MM.1S (cell line): Measurements from ENCODE around the gene CACNA1I.

Experiments
- DNase-seq: peaks from one replicate; pipeline ENCODE4 v3.0.0-alpha.2; 2015
- H2AFZ ChIP-seq: fragments of 300-600 bp; sonication (generic); 2 replicates; pipeline ENCODE4 v1.6.0; 2016; ENCODE audit warnings: antibody characterized with exemption, low read length
- H3F3A ChIP-seq: fragments of 300-600 bp; sonication (generic); 2 replicates; pipeline ENCODE4 v1.6.1; 2016; ENCODE audit warnings: mild to moderate bottlenecking, antibody characterized with exemption, low read length, moderate library complexity, mixed read lengths; ENCODE audit not compliant: insufficient read depth
- H3K27ac ChIP-seq: fragments of 300-600 bp; sonication (generic); 2 replicates; pipeline ENCODE4 v1.5.1; 2016; ENCODE audit warnings: mild to moderate bottlenecking, low read length
- H3K27me3 ChIP-seq: fragments of 300-600 bp; sonication (generic); replicated peaks from 2 replicates; pipeline ENCODE4 v1.6.0; 2016; ENCODE audit warnings: low read length; ENCODE audit not compliant: insufficient read depth
- H3K36me3 ChIP-seq: fragments of 300-600 bp; sonication (generic); replicated peaks from 2 replicates; pipeline ENCODE4 v1.6.1; 2016; ENCODE audit warnings: mild to moderate bottlenecking, low read length, mixed read lengths; ENCODE audit not compliant: insufficient read depth
- H3K4me1 ChIP-seq: fragments of 300-600 bp; sonication (generic); 2 replicates; pipeline ENCODE4 v1.6.1; 2016; ENCODE audit warnings: low read length, mixed read lengths
- H3K4me2 ChIP-seq: fragments of 300-600 bp; sonication (generic); 2 replicates; pipeline ENCODE4 v1.6.0; 2016; ENCODE audit warnings: low read depth, low read length
- H3K4me3 ChIP-seq: fragments of 300-600 bp; sonication (generic); 2 replicates; pipeline ENCODE4 v1.5.1; 2016; ENCODE audit warnings: low read length, mixed read lengths
- H3K79me2 ChIP-seq: fragments of 300-600 bp; sonication (generic); 2 replicates; pipeline ENCODE4 v1.6.1; 2016; ENCODE audit warnings: mixed run types, low read length, mixed read lengths
- H3K9ac ChIP-seq: fragments of 300-600 bp; sonication (generic); 2 replicates; pipeline ENCODE4 v1.6.1; 2016; ENCODE audit warnings: low read length, mixed read lengths
- H3K9me2 ChIP-seq: fragments of 300-600 bp; sonication (generic); replicated peaks from 2 replicates; pipeline ENCODE4 v1.6.1; 2016; ENCODE audit warnings: mild to moderate bottlenecking, low read length, mixed read lengths; ENCODE audit not compliant: insufficient read depth
- H3K9me3 ChIP-seq: fragments of 300-600 bp; sonication (generic); replicated peaks from 2 replicates; pipeline ENCODE4 v1.6.1; 2016; ENCODE audit warnings: mild to moderate bottlenecking, low read length, mixed read lengths; ENCODE audit not compliant: insufficient read depth
- H4K20me1 ChIP-seq: fragments of 300-600 bp; sonication (generic); 2 replicates; pipeline ENCODE4 v1.6.1; 2016; ENCODE audit warnings: mild to moderate bottlenecking, low read length, moderate library complexity, mixed read lengths; ENCODE audit not compliant: insufficient read depth
- EZH2 ChIP-seq: fragments of 300-600 bp; sonication (generic); optimal IDR thresholded peaks from 2 replicates; pipeline ENCODE3; 2017; ENCODE audit warnings: low read depth, mild to moderate bottlenecking, antibody characterized with exemption, low read length, mixed read lengths
- EZH2phosphoT487 ChIP-seq: fragments of 300-600 bp; sonication (generic); IDR thresholded peaks from 2 replicates; pipeline ENCODE4 v1.6.1; 2018; ENCODE audit warnings: antibody characterized with exemption, low read length
- TF ChIP-seq, protein P1 (sequence below): fragments of 300-600 bp; sonication (generic); IDR thresholded peaks from 2 replicates; pipeline ENCODE4 v1.5.1; 2016; ENCODE audit warnings: antibody characterized with exemption, low read length, mixed read lengths

CACNA1I gene

DNA sequence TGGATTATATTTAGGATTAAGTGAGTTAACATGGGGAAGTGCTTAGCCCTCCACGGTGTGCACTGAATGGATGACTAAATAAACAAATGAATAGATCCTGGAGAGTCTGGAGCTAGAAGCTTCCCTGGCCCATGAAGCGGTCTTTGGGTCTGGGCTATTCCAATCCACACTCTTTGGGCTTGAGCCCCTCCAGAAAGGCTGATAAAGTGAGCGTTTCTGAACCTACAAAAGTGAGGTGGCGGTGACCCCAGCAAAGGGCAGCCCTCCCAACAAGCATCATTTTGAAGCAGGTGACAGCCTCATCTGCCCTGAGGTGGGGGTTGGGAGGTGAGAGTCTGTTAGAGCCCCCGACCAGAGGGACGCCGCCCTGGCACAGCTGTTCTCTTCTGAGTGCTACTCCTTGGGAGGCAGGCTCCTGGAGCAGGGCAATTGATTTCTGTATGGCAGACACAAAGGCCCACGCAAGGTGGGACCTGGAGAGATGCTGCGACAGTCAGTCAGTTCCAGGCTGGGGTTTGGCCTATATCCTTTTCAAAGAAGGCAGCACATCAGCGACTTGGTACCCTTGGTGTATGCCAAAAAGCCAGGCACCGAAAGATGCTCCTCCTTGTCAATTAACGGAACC, 157.8 kb downstream of the CACNA1I start:
- Histone ChIP-seq H3F3A (no peaks in the 10 kb centered on the region), H3K36me3 (no peaks in the 10 kb centered on the region), H3K9me2 (no peaks in the 10 kb centered on the region), H3K4me3 (no peak overlapping the region), H3K27ac (no peak overlapping the region), H3K9me3 (no peaks in the 10 kb centered on the region), H3K4me1 (no peaks in the 10 kb centered on the region), H2AFZ (no peak overlapping the region), H3K9ac (no peak overlapping the region), H3K4me2 (no peak overlapping the region), H3K79me2 (no peaks in the 10 kb centered on the region), H3K27me3 (peaks cover 21% of the 10 kb centered on the region; the same call in 1 of the 2 replicates), H4K20me1 (no peaks in the 10 kb centered on the region)
- TF ChIP-seq, protein P1, sequence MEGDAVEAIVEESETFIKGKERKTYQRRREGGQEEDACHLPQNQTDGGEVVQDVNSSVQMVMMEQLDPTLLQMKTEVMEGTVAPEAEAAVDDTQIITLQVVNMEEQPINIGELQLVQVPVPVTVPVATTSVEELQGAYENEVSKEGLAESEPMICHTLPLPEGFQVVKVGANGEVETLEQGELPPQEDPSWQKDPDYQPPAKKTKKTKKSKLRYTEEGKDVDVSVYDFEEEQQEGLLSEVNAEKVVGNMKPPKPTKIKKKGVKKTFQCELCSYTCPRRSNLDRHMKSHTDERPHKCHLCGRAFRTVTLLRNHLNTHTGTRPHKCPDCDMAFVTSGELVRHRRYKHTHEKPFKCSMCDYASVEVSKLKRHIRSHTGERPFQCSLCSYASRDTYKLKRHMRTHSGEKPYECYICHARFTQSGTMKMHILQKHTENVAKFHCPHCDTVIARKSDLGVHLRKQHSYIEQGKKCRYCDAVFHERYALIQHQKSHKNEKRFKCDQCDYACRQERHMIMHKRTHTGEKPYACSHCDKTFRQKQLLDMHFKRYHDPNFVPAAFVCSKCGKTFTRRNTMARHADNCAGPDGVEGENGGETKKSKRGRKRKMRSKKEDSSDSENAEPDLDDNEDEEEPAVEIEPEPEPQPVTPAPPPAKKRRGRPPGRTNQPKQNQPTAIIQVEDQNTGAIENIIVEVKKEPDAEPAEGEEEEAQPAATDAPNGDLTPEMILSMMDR, result no peak
- TF ChIP-seq EZH2phosphoT487 (no peak), EZH2 (no peak)
- no peak for DNase-seq

DNA sequence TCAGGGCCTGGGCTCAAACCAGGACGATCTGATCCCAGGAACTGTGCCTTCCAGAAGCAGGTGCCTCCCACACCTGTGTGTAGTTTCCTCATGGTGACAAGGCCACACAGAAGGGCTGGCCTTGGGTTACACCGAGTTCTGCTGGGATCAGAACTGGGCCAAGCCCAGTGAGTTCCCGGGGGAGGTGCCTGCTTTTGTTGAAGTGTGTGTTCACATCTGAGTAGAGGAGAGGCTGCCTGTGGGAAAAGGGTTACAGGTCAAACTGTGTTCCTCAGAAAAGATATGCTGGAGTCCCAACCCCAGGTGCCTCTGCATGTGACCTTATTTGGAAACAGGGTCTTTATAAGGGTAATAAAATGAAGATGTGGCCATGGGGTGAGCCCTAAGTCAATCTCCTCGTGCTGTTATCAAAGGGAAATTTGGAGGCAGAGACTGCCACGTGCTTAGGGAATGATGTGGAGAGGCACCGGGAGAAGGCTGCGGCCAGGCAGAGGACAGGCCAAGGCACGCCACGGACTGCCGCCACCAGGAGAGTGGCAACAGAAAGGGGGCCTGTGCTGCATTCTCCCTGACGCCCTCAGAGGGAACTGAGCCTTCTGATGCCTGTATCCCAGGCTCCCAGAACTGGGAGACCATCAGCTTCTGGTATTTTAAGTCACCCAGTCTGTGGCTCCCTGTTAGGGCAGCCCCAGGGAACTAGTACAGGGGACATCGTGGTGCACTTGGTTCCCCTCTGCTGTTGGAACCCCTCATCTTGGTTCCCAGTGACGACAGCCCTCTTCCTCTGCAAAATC, 158.8 kb downstream of the CACNA1I start:
- no peaks in the 10 kb centered on the region for H4K20me1 ChIP-seq
- no peak overlapping the region for H3K9ac ChIP-seq
- no peaks in the 10 kb centered on the region for H3K36me3 ChIP-seq
- no peak overlapping the region for H3K27ac ChIP-seq
- no peak overlapping the region for H2AFZ ChIP-seq
- no peaks in the 10 kb centered on the region for H3F3A ChIP-seq
- no peak overlapping the region for H3K4me2 ChIP-seq
- peaks cover 19% of the 10 kb centered on the region; the same call in 1 of the 2 replicates for H3K27me3 ChIP-seq
- no peaks in the 10 kb centered on the region for H3K9me3 ChIP-seq
- H3K4me3 ChIP-seq, result no peak overlapping the region
- DNase-seq, result no peak
- TF ChIP-seq, protein P1, result no peak
- TF ChIP-seq EZH2phosphoT487 (no peak), EZH2 (no peak)
- H3K4me1 ChIP-seq, result no peaks in the 10 kb centered on the region
- H3K9me2 ChIP-seq, result no peaks in the 10 kb centered on the region
- H3K79me2 ChIP-seq, result no peaks in the 10 kb centered on the region

GRCh38 chr22:39731481-39731880, 160.9 kb downstream of the CACNA1I start:
- DNase-seq, result no peak
- Histone ChIP-seq H3K79me2 (no peaks in the 10 kb centered on the region), H3K9me2 (no peaks in the 10 kb centered on the region), H3K9ac (no peak overlapping the region), H4K20me1 (no peaks in the 10 kb centered on the region), H3K9me3 (no peaks in the 10 kb centered on the region), H3F3A (no peaks in the 10 kb centered on the region), H2AFZ (no peak overlapping the region), H3K36me3 (no peaks in the 10 kb centered on the region), H3K4me3 (no peak overlapping the region), H3K27me3 (peaks cover 15% of the 10 kb centered on the region; the same call in 1 of the 2 replicates), H3K4me1 (no peaks in the 10 kb centered on the region), H3K27ac (no peak overlapping the region), H3K4me2 (no peak overlapping the region)
- TF ChIP-seq EZH2, result no peak
- no peak for TF ChIP-seq EZH2phosphoT487
- TF ChIP-seq, protein P1, result no peak
